Neural cell (in vitro differentiated cells): ENCODE results near the gene CCR7.

Experiments used
- CTCF ChIP-seq: fragments of 450-650 bp; IDR thresholded peaks from 2 replicates; pipeline ENCODE4 v1.5.1; 2014; ENCODE audit warnings: antibody characterized with exemption, mild to moderate bottlenecking, moderate library complexity; ENCODE audit not compliant: poor library complexity, severe bottlenecking
- EP300 ChIP-seq: fragments of 450-650 bp; conservative IDR thresholded peaks from 2 replicates; pipeline ENCODE4 v1.6.1; 2014; ENCODE audit warnings: antibody characterized with exemption, mild to moderate bottlenecking, moderate library complexity; ENCODE audit not compliant: poor library complexity, severe bottlenecking
- EZH2 ChIP-seq: fragments of 200-600, 300-800 bp; shearing (Covaris generic), sonication (generic); IDR thresholded peaks from 2 replicates; pipeline ENCODE4 v1.6.1; 2014; ENCODE audit warnings: antibody characterized with exemption, low read length, borderline replicate concordance, mild to moderate bottlenecking; ENCODE audit not compliant: insufficient read depth, poor library complexity, severe bottlenecking
- MXI1 ChIP-seq: fragments of 450-650 bp; conservative IDR thresholded peaks from 2 replicates; pipeline ENCODE4 v1.6.1; 2014; ENCODE audit warnings: antibody characterized with exemption, mild to moderate bottlenecking; ENCODE audit not compliant: poor library complexity, severe bottlenecking
- POLR2AphosphoS5 ChIP-seq: IDR thresholded peaks from 2 replicates; pipeline ENCODE4 v1.6.1; 2012
- RAD21 ChIP-seq: fragments of 450-650 bp; conservative IDR thresholded peaks from 2 replicates; pipeline ENCODE4 v1.6.1; 2014; ENCODE audit warnings: antibody characterized with exemption, mild to moderate bottlenecking, moderate library complexity
- SMC3 ChIP-seq: fragments of 450-650 bp; conservative IDR thresholded peaks from 2 replicates; pipeline ENCODE4 v1.6.1; 2014; ENCODE audit warnings: antibody characterized with exemption, mild to moderate bottlenecking, moderate library complexity; ENCODE audit not compliant: poor library complexity
- TAF1 ChIP-seq: IDR thresholded peaks from 2 replicates; pipeline ENCODE4 v1.6.1; 2012; ENCODE audit warnings: low read depth

- TF ChIP-seq EZH2 (no peak), POLR2AphosphoS5 (no peak), CTCF (no peak), RAD21 (no peak), EP300 (no peak), TAF1 (no peak), MXI1 (no peak), SMC3 (no peak)
Observed at GRCh38 chr17:40538019-40538935, 27.0 kb downstream of the CCR7 start.
